Body of pancreas (tissue), 4 donors: ENCODE measurements around the gene DMRTB1. TPM values are rescaled to one million over a fixed set of nuclear protein-coding genes. Genes with fewer than 3 reads are reported as not detected.

Experiments used
- ATAC-seq: fragments of 150-250 bp; one replicate; pipeline ENCODE4 v1.9.1; 2016
- DNase-seq, 4 donors: peaks; one replicate each; pipeline ENCODE4 v3.0.0-alpha.2; 2019
- H3K27ac ChIP-seq, 4 donors: fragments of 200-600 bp; sonication (generic); 1 replicate in 3 of 4; 2 replicates in 1 of 4; pipeline versions ENCODE4 v1.5.1 to v1.6.1; 2016 to 2019; ENCODE audit warnings: mild to moderate bottlenecking in 1 of 4, mixed read lengths in 1 of 4, moderate library complexity in 1 of 4
- H3K27me3 ChIP-seq, 2 donors: fragments of 200-600 bp; sonication (generic); one replicate each; pipeline ENCODE4 v1.6.0; 2016; ENCODE audit warnings: mild to moderate bottlenecking in 1 of 2
- H3K36me3 ChIP-seq, 2 donors: fragments of 200-600 bp; sonication (generic); replicated peaks in 1 of 2; 2 replicates each; pipeline ENCODE4 v1.5.1; 2016; ENCODE audit warnings: low read depth in 2 of 2; ENCODE audit not compliant: insufficient read depth in 1 of 2
- H3K4me1 ChIP-seq: fragments of 200-600 bp; sonication (generic); one replicate; pipeline ENCODE4 v1.6.0; 2016
- H3K4me3 ChIP-seq, 2 donors: fragments of 200-600 bp; sonication (generic); 1 replicate in 1 of 2; 2 replicates in 1 of 2; pipeline ENCODE4 v1.5.1; 2016 to 2019
- H3K9me3 ChIP-seq, 3 donors: fragments of 200-600 bp; sonication (generic); 1 replicate in 2 of 3; 2 replicates in 1 of 3; pipeline ENCODE4 v1.5.1; 2016
- CTCF ChIP-seq, 7 experiments: fragments of 450-650 bp in 4 of 7; fragments of 200-600 bp in 3 of 7; sonication (generic) in 3 of 7; IDR thresholded peaks; one replicate each; pipeline ENCODE4 v1.5.1; 2016 to 2019; ENCODE audit warnings: antibody characterized with exemption in 7 of 7
- POLR2A ChIP-seq, 3 donors: fragments of 450-650 bp; IDR thresholded peaks; one replicate each; pipeline ENCODE4 v1.6.1; 2016; ENCODE audit warnings: antibody characterized with exemption in 3 of 3, mild to moderate bottlenecking in 2 of 3
- WGBS, 2 donors: methylation state at CpG; one replicate each; pipeline ENCODE4 v1.1.5; 2017; 5-methylcytosine and 5-hydroxymethylcytosine counted together
- intact Hi-C: fragments of 100-400 bp; cut with DNase I; formaldehyde crosslinking; loops from one replicate; pipeline ENCODE4 v1.15.1; 2023
- total RNA-seq, 2 donors: library from RNA; depleted of rRNA; stranded (reverse); fragments of >200 nt; gene quantifications; one replicate each; pipeline ENCODE4 v1.1.0, GENCODE V29; 2016

Gene DMRTB1
- total RNA-seq, 2 donors from 2014 or later: not detected

- H3K9me3 ChIP-seq: no peaks in the 10 kb centered on the region
- peaks cover 0 to 13% of the 10 kb centered on the region in 2 donors for H3K27me3 ChIP-seq
- DNase-seq (no peak), ATAC-seq (no peak)
- 71 to 76% methylated on average over 13 to 14 of the region's 14 CpGs for WGBS, 2 donors
- intact Hi-C loops: loop anchor here (5.0 kb wide), 1 partner anchor 275 kb away; no protein-coding TSS in a partner anchor
- H3K36me3 ChIP-seq: no peaks in the 10 kb centered on the region
- no peak overlapping the region for H3K4me3 ChIP-seq
- peaks cover 3% of the 10 kb centered on the region for H3K4me1 ChIP-seq
- no peak for TF ChIP-seq POLR2A (IDR thresholded peaks at IDR 0.05)
- no peak for TF ChIP-seq CTCF (IDR thresholded peaks at IDR 0.05)
- no peak overlapping the region for H3K27ac ChIP-seq
These were observed 23.4 kb downstream of the DMRTB1 start for GRCh38 chr1:53482441-53483153.

GRCh38 chr1:53483170-53483569 is 24.0 kb downstream of the DMRTB1 start:
- Histone ChIP-seq H3K27me3 (peaks cover 0 to 13% of the 10 kb centered on the region in 2 donors), H3K27ac (no peak overlapping the region), H3K4me1 (peaks cover 3% of the 10 kb centered on the region), H3K9me3 (no peaks in the 10 kb centered on the region), H3K4me3 (no peak overlapping the region), H3K36me3 (no peaks in the 10 kb centered on the region)
- ATAC-seq: no peak
- no peak for DNase-seq
- WGBS, 2 donors: 62 to 78% methylated on average over 9 of the region's 9 CpGs
- intact Hi-C loops: loop anchor here (5.0 kb wide), 1 partner anchor 274 kb away; no protein-coding TSS in a partner anchor
- no peak for TF ChIP-seq POLR2A (IDR thresholded peaks at IDR 0.05)
- no peak for TF ChIP-seq CTCF (IDR thresholded peaks at IDR 0.05)

- 59 to 67% methylated on average over 4 of the region's 4 CpGs for WGBS, 2 donors
- ATAC-seq: no peak
- intact Hi-C loops: loop anchor here (5.0 kb wide), 1 partner anchor 274 kb away; no protein-coding TSS in a partner anchor
These were observed 24.5 kb downstream of the DMRTB1 start for GRCh38 chr1:53483656-53484055.

GRCh38 chr1:53484705-53485477 is 25.7 kb downstream of the DMRTB1 start:
- intact Hi-C loops: loop anchor here (5.0 kb wide), 1 partner anchor 272 kb away; no protein-coding TSS in a partner anchor
- no peak for DNase-seq
- 60 to 69% methylated on average over 15 to 18 of the region's 19 CpGs for WGBS, 2 donors
- Histone ChIP-seq H3K4me3 (no peak overlapping the region), H3K9me3 (no peaks in the 10 kb centered on the region), H3K27me3 (peaks cover 0 to 13% of the 10 kb centered on the region in 2 donors), H3K4me1 (peaks cover 3% of the 10 kb centered on the region), H3K36me3 (no peaks in the 10 kb centered on the region), H3K27ac (no peak overlapping the region)
- ATAC-seq: no peak
- no peak for TF ChIP-seq POLR2A (IDR thresholded peaks at IDR 0.05)
- TF ChIP-seq CTCF (IDR thresholded peaks at IDR 0.05): no peak

More at GRCh38 chr1:53483656-53484055, 24.5 kb downstream of the DMRTB1 start:
- Histone ChIP-seq H3K4me3 (no peak overlapping the region), H3K36me3 (no peaks in the 10 kb centered on the region), H3K9me3 (no peaks in the 10 kb centered on the region), H3K27ac (no peak overlapping the region), H3K4me1 (peaks cover 3% of the 10 kb centered on the region), H3K27me3 (peaks cover 0 to 13% of the 10 kb centered on the region in 2 donors)
- DNase-seq: no peak
- TF ChIP-seq CTCF (IDR thresholded peaks at IDR 0.05) (no peak), POLR2A (IDR thresholded peaks at IDR 0.05) (no peak)
